ENCODE data around the gene ZBTB8OS.
"Not testable (repeated sequence)": the region's sequence is repeated elsewhere in the genome, so short reads cannot be mapped to it uniquely, and the experiment has no call there.

DNA sequence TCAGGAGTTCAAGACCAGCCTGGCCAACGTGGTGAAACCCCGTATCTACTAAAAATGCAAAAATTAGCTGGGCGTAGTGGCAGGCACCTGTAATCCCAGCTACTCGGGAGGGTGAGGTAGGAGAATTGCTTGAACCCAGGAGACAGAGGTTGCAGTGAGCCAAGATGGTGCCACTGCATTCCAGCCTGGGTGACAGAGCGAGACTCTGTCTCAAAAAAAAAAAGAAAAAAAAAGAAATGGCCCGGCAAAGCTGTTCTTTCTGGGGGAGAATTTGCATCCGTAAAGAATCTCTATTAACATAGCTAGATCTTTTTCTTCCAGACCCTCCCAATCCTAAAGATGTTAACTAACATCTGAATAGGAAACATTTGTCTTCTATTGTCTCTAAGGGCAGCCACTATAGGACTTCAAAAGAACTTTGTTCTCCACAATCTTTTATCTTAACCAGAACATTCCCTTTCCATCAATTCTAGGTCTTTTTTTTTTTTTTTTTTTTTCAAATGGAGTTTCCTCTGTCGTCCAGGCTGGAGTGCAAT, 8.0 kb downstream of the ZBTB8OS start:
- TF ChIP-seq, protein P1, sequence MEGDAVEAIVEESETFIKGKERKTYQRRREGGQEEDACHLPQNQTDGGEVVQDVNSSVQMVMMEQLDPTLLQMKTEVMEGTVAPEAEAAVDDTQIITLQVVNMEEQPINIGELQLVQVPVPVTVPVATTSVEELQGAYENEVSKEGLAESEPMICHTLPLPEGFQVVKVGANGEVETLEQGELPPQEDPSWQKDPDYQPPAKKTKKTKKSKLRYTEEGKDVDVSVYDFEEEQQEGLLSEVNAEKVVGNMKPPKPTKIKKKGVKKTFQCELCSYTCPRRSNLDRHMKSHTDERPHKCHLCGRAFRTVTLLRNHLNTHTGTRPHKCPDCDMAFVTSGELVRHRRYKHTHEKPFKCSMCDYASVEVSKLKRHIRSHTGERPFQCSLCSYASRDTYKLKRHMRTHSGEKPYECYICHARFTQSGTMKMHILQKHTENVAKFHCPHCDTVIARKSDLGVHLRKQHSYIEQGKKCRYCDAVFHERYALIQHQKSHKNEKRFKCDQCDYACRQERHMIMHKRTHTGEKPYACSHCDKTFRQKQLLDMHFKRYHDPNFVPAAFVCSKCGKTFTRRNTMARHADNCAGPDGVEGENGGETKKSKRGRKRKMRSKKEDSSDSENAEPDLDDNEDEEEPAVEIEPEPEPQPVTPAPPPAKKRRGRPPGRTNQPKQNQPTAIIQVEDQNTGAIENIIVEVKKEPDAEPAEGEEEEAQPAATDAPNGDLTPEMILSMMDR (conservative IDR thresholded peaks at IDR 0.05) = not testable (repeated sequence)
- not testable (repeated sequence) for TF ChIP-seq EZH2 (IDR thresholded peaks at IDR 0.05; ENCODE audit: low read depth)

All from PC-9 (cell line).